ENCODE measurements around the gene USP46. TPM values are rescaled to one million over a fixed set of nuclear protein-coding genes. Genes with fewer than 3 reads are reported as not detected.

The USP46 gene
- total RNA-seq, 2 donors from 2014 or later = 19.1 to 28.0 TPM

GRCh38 chr4:52575406-52575805 lies 83.7 kb downstream of the USP46 start:
- Histone ChIP-seq H3K9me3 (no peaks in the 10 kb centered on the region), H3K36me3 (no peaks in the 10 kb centered on the region), H3K4me3 (no peak overlapping the region), H3K27me3 (no peaks in the 10 kb centered on the region), H3K27ac (no peak overlapping the region), H3K4me1 (no peaks in the 10 kb centered on the region)
- no peak for DNase-seq (ENCODE audit: low spot score)
- no peak for TF ChIP-seq CTCF (IDR thresholded peaks at IDR 0.05)

- TF ChIP-seq CTCF (IDR thresholded peaks at IDR 0.05) = no peak
- Histone ChIP-seq H3K4me3 (no peak overlapping the region), H3K9me3 (no peaks in the 10 kb centered on the region), H3K36me3 (no peaks in the 10 kb centered on the region), H3K27me3 (no peaks in the 10 kb centered on the region), H3K4me1 (no peaks in the 10 kb centered on the region), H3K27ac (no peak overlapping the region)
- DNase-seq (ENCODE audit: low spot score) = no peak
Observed at GRCh38 chr4:52574036-52574435, 85.1 kb downstream of the USP46 start.

GRCh38 chr4:52573551-52573950 lies 85.5 kb downstream of the USP46 start:
- no peak for DNase-seq (ENCODE audit: low spot score)
- no peaks in the 10 kb centered on the region for H3K9me3 ChIP-seq
- no peaks in the 10 kb centered on the region for H3K36me3 ChIP-seq
- no peaks in the 10 kb centered on the region for H3K4me1 ChIP-seq
- no peaks in the 10 kb centered on the region for H3K27me3 ChIP-seq
- H3K27ac ChIP-seq = no peak overlapping the region
- no peak overlapping the region for H3K4me3 ChIP-seq
- no peak for TF ChIP-seq CTCF (IDR thresholded peaks at IDR 0.05)

GRCh38 chr4:52572936-52573485 lies 86.1 kb downstream of the USP46 start:
- no peak for TF ChIP-seq CTCF (IDR thresholded peaks at IDR 0.05)
- H3K27ac ChIP-seq = no peak overlapping the region

GRCh38 chr4:52568351-52568750 lies 90.8 kb downstream of the USP46 start:
- TF ChIP-seq CTCF (IDR thresholded peaks at IDR 0.05) = no peak
- Histone ChIP-seq H3K27me3 (no peaks in the 10 kb centered on the region), H3K4me3 (no peak overlapping the region), H3K36me3 (no peaks in the 10 kb centered on the region), H3K27ac (no peak overlapping the region), H3K9me3 (no peaks in the 10 kb centered on the region), H3K4me1 (no peaks in the 10 kb centered on the region)
- DNase-seq (ENCODE audit: low spot score) = no peak

More at GRCh38 chr4:52572936-52573485, 86.1 kb downstream of the USP46 start:
- H3K27me3 ChIP-seq = no peaks in the 10 kb centered on the region
- H3K4me3 ChIP-seq = no peak overlapping the region
- no peaks in the 10 kb centered on the region for H3K9me3 ChIP-seq
- no peaks in the 10 kb centered on the region for H3K4me1 ChIP-seq
- no peak for DNase-seq (ENCODE audit: low spot score)
- no peaks in the 10 kb centered on the region for H3K36me3 ChIP-seq
